Progenitor cell of endocrine pancreas (in vitro differentiated cells): ENCODE data around the gene KCNMB3. TPM values are rescaled to one million over a fixed set of nuclear protein-coding genes. Genes with fewer than 3 reads are reported as not detected.
"Not testable (repeated sequence)": the region's sequence is repeated elsewhere in the genome, so short reads cannot be mapped to it uniquely, and the experiment has no call there.

Source experiments
- DNase-seq: peaks from one replicate; pipeline ENCODE4 v3.0.0; 2021; ENCODE audit warnings: low spot score; ENCODE audit not compliant: unreplicated experiment
- H3K27ac Mint-ChIP-seq: 2 replicates; pipeline ENCODE4 v1.8.0; 2021; ENCODE audit warnings: mild to moderate bottlenecking, moderate library complexity, mixed read lengths
- H3K27me3 Mint-ChIP-seq: 2 replicates; pipeline ENCODE4 v1.8.0; 2021; ENCODE audit warnings: mixed read lengths
- H3K36me3 Mint-ChIP-seq: 2 replicates; pipeline ENCODE4 v1.8.0; 2022; ENCODE audit warnings: mixed read lengths; ENCODE audit not compliant: insufficient read depth
- H3K4me1 Mint-ChIP-seq: 2 replicates; pipeline ENCODE4 v1.8.0; 2021; ENCODE audit warnings: low read depth, mixed read lengths
- H3K4me3 Mint-ChIP-seq: 2 replicates; pipeline ENCODE4 v1.8.0; 2021; ENCODE audit warnings: low read depth, mild to moderate bottlenecking, moderate library complexity, mixed read lengths
- H3K9me3 Mint-ChIP-seq: 2 replicates; pipeline ENCODE4 v1.8.0; 2021; ENCODE audit warnings: low read depth, mixed read lengths
- CTCF ChIP-seq: fragments of 200-600 bp; sonication (generic); IDR thresholded peaks from one replicate; pipeline ENCODE4 v1.5.0; 2021; ENCODE audit warnings: antibody characterized with exemption, mild to moderate bottlenecking; ENCODE audit not compliant: unreplicated experiment
- total RNA-seq: library from RNA; stranded (reverse); gene quantifications from 2 replicates; pipeline ENCODE4 v1.2.1, GENCODE V29; 2021

The KCNMB3 gene
- total RNA-seq, 1 donor from 2014 or later: 4.4 TPM

- Mint-ChIP-seq H3K4me3 (no peak overlapping the region), H3K27me3 (no peaks in the 10 kb centered on the region), H3K36me3 (peaks cover 13% of the 10 kb centered on the region), H3K9me3 (peaks cover 15% of the 10 kb centered on the region), H3K27ac (no peak overlapping the region), H3K4me1 (no peaks in the 10 kb centered on the region)
- no peak for DNase-seq
- no peak for TF ChIP-seq CTCF
Observed at GRCh38 chr3:179264449-179264848, 13.5 kb upstream of the KCNMB3 start.

- H3K27me3 Mint-ChIP-seq: no peaks in the 10 kb centered on the region
- DNase-seq: no peak
- H3K36me3 Mint-ChIP-seq: peaks cover 21% of the 10 kb centered on the region
- no peak overlapping the region for H3K27ac Mint-ChIP-seq
- H3K9me3 Mint-ChIP-seq: peaks cover 23% of the 10 kb centered on the region
- H3K4me1 Mint-ChIP-seq: no peaks in the 10 kb centered on the region
- no peak overlapping the region for H3K4me3 Mint-ChIP-seq
- TF ChIP-seq CTCF: no peak
Observed at GRCh38 chr3:179263134-179263533, 12.2 kb upstream of the KCNMB3 start.

- peak overlapping the region; percentile 75 for H3K4me3 Mint-ChIP-seq
- peaks cover 29% of the 10 kb centered on the region for H3K9me3 Mint-ChIP-seq
- DNase-seq: peak; percentile 51
- no peaks in the 10 kb centered on the region for H3K4me1 Mint-ChIP-seq
- peaks cover 22% of the 10 kb centered on the region for H3K36me3 Mint-ChIP-seq
- H3K27me3 Mint-ChIP-seq: no peaks in the 10 kb centered on the region
- no peak for TF ChIP-seq CTCF
- H3K27ac Mint-ChIP-seq: peak overlapping the region; percentile 73
Observed at GRCh38 chr3:179260949-179261765, 10.2 kb upstream of the KCNMB3 start.

GRCh38 chr3:179259959-179260756 is 9.2 kb upstream of the KCNMB3 start:
- peaks cover 22% of the 10 kb centered on the region for H3K36me3 Mint-ChIP-seq
- H3K27me3 Mint-ChIP-seq, H3K4me1 Mint-ChIP-seq, DNase-seq: not testable (repeated sequence)
- peak overlapping the region; percentile 69 for H3K4me3 Mint-ChIP-seq
- peaks cover 29% of the 10 kb centered on the region for H3K9me3 Mint-ChIP-seq
- peak overlapping the region; percentile 47 for H3K27ac Mint-ChIP-seq

GRCh38 chr3:179258820-179259219 is 7.9 kb upstream of the KCNMB3 start:
- no peaks in the 10 kb centered on the region for H3K27me3 Mint-ChIP-seq
- H3K36me3 Mint-ChIP-seq: peaks cover 22% of the 10 kb centered on the region
- TF ChIP-seq CTCF: no peak
- H3K4me1 Mint-ChIP-seq: peaks cover 5% of the 10 kb centered on the region
- peak overlapping the region; percentile 34 for H3K4me3 Mint-ChIP-seq
- DNase-seq: no peak
- peaks cover 29% of the 10 kb centered on the region for H3K9me3 Mint-ChIP-seq
- no peak overlapping the region for H3K27ac Mint-ChIP-seq

- Mint-ChIP-seq H3K36me3 (peaks cover 22% of the 10 kb centered on the region), H3K9me3 (peaks cover 29% of the 10 kb centered on the region)
- not testable (repeated sequence) for H3K27ac Mint-ChIP-seq, H3K4me1 Mint-ChIP-seq, DNase-seq, H3K4me3 Mint-ChIP-seq, H3K27me3 Mint-ChIP-seq
Observed at GRCh38 chr3:179257742-179258141, 6.8 kb upstream of the KCNMB3 start.
